GM21717 (cell line): ENCODE measurements around the gene LDB2.
"Not testable (repeated sequence)": the region's sequence is repeated elsewhere in the genome, so short reads cannot be mapped to it uniquely, and the experiment has no call there.

Source experiments
- ATAC-seq: cut with Tn5 transposase; IDR thresholded peaks from one replicate; pipeline ENCODE4 v1.9.1; 2021; ENCODE audit warnings: mild to moderate bottlenecking, moderate library complexity; ENCODE audit not compliant: unreplicated experiment

Gene LDB2

DNA sequence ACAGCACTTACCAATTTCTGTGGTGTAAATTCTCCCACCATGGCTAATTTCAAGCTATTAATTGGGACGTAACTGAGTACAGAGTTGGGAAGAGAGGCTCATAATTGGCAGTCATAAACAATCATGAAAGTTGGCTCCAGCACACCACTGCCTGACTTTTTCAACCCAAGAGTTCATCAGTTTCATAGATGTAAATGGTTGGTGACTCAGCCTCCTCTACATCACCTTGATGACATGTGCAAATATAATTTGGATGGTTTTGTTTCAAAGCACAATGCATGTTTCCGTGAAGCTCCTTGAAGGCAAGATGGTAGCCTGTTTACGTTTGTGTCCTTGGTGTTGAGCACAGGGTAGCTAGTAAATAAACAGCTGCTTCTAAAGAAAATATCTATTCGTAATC lies 235.1 kb downstream of the LDB2 start:
- ATAC-seq = no peak

DNA sequence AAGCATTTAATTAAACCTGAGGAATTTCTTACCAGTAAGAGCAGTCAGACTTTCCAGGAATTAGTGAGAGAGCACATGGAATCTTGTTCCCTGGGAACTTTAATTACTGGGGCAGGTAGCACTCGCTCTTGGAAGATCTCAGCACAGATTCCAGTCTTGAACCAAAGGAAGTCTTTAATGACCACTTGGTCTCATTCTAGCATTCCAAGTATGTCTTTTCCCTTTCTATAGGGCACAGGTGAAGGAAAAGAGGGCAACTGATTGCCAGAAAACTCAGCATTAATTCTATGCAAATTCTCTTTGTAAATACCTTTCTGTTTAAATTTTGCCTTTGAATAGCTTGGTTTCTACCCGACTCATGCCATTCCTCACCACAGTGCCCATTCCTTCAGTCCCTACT lies 236.6 kb downstream of the LDB2 start:
- no peak for ATAC-seq

DNA sequence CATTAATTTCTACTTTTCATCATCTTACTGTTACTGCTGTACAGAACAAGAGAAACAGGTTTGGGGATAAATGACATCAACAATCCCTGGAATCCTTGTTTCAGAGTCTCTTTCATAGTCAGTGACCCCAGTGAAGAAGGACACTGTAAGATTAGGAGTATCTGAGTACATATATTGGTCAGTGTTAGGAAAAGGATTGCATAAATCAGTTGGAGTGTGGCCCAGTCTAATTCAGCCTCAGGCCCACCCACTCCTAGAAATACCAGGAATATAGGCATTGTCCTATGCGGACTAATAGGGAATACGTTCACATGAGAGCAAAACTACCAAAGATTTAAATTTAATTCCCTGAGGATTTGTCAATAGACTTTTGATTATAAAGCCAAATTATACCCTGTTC lies 237.8 kb downstream of the LDB2 start:
- no peak for ATAC-seq

DNA sequence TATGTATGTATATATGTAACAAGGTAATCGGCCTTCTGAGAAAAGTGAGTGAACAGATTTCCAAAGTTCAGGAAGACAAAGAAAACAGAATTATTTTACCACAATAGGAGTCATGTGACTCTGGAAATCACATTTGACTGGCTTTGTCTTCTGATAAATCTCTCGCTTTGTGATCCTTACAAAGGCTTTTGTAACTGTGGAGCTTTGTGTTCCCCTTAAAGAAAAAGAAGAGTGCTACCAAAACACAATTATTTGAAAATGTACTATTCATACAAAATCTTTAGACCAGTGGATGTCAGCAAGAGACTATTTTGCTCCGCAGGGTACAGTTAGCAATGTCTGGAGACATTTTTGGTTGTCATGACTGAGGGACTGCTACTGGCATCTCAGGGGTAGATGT lies 238.8 kb downstream of the LDB2 start:
- no peak for ATAC-seq

DNA sequence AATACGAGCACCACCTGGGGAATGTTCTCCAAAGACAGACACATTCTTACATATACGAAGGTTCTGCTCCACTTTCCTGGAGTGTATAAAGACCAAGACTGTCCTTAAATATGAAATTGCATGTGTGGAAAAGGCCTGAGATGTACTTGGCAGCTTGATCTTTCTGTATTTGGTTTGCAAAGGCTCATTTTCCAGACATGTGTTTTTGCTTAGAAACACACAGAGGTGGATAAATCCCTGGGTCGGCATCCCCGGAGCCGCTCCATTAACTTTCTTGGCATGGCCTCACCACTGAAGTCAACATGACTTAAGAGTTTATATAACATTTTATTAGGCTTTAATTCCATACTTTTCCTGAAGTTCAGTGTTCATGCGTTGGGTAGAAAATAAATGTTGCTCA lies 239.4 kb downstream of the LDB2 start:
- ATAC-seq = no peak

DNA sequence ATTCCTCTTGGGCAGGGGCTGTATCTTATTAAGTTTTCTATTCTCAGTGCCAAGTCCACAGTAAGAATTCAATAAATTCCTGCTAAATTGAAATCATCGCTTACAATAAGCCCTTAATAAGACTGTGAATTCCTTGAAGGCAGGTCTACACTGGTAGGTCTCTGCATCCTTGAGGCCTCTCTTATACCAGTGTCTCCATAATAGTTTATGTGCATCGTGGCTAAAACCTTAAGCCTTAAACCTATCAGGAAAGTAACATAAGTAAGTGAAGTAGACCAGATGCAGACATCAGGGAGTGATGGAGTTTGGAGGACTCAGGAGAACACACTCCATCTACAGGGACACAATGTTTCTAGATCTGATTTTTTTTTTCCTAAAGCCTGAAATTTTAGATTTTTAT lies 240.3 kb downstream of the LDB2 start:
- no peak for ATAC-seq

DNA sequence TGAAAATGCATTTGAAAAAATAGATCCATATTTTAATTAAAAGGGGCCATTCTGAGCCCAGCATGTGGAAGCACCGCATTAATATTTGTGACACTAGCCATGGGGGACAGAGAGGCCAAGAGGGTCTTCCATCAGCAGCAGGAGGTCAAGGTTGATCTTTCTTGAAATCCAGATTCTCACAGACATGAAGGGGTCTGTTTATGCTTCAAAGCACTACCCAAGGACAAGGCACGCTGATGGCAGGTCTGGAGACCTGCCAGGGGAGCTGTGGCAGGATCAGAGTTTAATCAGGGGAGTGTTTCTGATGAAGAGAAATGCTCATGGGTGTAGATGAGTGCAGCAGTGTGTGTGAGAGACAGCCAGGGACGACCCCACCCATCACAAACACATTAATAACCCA lies 243.3 kb downstream of the LDB2 start:
- ATAC-seq = no peak

DNA sequence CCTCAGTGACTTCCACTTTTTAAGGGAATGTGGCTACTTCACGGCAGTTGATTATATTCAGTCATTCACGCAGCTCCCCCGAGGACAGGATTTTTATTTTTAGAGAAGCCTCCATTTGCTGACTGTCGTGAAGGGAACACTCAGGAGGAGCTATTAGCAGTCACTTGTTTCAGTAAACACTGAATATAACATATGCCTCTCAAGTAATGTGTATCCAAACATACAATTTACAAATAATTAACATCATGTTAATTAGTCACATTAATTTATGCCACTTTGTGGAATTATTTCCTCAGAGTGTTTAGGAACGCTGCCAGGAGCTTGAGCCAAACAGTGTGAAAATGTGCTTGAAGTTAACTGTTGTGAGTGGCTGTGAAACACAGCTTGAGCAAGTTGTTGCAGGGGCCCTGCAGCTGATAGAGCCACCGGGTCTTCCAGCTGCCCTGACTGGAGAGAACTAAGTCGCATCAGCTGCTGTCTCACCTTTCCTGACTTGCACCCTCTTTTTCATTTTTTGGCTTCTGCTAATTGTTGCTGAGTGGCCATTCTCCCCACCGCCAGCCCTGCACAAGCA lies 245.6 kb downstream of the LDB2 start:
- ATAC-seq = no peak

DNA sequence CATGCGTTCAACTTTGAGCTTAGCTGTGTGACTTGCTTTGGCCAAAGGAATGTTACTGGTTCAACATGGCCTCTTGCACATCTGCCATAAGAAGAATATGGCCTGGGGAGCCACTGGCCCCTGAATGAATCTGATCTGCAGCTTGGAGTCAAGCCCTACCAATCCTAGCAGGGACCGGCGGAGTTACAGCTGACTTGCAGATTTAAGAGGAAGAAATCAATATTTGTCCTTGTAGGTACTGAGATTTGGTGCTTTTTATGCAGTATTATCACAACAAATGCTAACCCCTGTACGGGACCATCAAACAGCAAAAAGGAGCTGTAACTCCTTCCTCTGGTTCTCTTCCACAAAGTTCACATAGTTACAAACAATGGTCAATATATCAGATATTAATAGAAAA lies 252.0 kb downstream of the LDB2 start:
- ATAC-seq = no peak

DNA sequence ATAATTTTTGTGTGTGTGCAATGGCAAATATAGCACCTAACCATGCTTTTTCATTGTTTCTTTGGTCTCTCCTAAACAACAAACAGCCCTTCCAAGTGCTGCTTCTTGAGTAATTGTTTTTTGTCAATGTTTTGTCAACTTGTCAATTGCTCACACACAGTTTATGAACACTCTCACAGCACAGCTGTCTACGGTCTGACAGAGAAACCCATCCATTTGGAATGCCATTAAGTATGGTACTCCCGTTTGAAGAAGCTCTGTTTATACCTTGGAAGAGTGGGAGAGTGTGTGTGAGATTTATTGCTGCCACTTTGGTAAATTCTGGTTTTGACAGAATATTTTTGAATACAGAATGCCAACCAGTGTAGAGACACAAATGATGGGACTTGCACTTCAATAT lies 254.6 kb downstream of the LDB2 start:
- ATAC-seq = no peak

DNA sequence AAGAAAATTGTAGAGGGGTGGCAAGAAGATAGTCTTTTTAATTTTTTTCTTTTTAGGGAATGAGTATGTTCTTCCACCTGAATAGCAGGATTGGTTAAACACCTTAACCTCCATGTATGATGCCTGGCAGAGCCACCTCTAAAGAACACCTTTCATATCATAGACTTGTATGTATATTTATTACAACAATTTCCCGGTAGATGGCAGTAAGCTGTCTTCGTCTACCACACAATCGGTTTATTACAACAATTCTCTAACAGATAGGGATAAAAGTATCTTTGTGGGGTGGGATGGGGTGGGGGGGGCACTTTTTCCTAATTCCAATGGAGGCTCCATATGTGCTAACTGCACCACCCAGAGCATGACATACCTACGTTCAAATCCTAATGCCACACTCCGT lies 255.5 kb downstream of the LDB2 start:
- no peak for ATAC-seq

DNA sequence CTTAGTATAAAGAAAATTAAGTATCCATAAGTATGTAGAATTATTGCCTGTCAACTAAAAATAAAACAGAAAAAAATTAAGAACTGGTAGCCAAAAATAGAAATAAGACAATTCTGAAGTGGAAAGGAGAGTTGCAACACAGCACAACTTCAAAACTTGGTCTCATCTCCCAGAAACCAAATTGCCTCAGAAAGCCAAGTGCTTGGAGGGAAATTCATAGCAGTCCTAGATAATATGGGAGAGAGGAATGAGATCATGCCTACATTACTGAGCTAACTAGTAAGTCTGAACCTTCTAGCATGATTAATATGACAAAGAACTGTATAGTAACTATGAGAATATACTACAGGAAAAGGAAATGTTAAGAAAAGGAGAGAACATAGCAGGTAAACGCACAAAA lies 256.5 kb downstream of the LDB2 start:
- ATAC-seq = no peak

DNA sequence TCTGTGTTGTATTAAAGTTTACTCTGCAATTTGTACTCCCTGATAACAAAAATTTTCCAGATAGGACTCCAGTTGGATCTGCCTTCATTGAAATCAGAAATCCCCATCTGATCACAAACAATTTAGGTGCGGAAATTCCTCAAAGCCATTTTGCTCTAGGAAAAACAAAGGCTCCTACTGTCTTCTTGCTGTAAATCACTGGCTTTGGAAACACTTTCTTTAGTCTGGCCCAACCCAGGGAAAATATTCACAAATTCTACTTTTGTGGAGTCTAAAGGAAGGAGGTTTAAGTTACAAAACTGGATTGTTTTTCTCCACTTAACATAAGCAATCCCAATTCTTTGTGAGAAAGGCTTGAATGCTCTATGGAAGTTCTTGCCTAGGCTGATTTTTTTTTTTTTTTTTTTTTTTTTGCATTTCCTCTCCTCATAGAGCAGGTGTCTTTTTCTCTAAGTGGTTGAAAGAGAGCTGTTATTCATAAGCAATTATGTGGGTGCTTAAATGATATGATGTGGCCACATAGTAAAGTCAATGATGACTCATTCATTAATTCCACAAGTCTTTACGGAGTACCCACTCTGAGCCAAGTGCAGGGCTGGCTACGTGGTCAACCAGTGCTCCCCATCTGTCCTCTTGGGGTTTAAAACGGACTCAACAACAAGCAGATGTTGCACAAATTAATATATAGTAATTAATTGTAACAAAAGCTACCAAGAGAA lies 261.4 kb downstream of the LDB2 start:
- ATAC-seq = no peak

DNA sequence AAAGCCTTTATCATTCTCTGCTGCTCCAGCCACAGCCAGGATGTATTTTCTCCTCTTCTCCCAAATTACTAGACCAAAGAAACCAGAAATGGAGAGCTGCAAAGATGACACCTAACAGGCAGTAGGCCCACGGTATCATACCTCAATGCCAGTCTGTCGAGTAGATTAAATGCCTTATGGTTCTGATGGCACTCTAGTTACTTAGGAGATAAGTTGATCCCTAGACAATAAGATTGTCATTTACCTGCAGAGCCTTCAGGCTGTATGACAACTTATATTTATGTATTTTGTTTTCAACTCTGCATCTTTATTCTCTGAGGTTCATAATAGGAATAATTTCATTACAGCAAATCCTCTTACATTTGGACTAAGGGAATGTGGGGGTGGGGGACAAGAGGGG lies 262.1 kb downstream of the LDB2 start:
- ATAC-seq = no peak

DNA sequence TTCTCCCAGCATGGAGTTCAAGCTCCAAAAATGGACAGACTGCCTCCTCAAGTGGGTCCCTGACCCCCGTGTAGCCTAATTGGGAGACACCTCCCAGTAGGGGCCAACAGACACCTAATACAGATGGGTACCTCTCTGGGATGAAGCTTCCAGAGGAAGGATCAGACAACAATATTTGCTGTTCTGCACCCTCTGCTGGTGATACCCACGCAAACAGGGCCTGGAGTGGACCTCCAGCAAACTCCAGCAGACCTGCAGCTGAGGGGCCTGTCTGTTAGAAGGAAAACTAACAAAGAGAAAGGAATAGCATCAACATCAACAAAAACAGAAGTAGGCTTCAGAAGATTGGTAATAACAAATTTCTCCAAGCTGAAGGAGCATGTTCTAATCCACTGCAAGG lies 269.2 kb downstream of the LDB2 start:
- not testable (repeated sequence) for ATAC-seq

DNA sequence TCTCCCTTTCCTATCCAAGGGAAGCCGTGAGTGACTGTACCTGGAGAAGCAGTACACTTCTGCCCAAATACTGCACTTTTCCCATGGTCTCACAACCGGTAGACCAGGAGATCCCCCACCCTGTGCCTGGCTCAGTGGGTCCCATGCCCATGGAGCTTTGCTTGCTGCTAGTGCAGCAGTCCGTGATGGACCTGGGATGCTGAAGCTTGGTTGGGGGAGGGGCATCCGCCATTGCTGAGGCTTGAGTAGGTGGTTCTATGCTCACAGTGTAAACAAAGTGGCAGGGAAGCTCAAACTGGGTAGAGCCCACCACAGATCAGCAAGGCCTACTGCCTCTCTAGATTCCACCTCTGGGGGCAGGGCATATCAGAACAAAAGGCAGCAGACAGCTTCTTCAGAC lies 269.6 kb downstream of the LDB2 start:
- ATAC-seq = not testable (repeated sequence)

DNA sequence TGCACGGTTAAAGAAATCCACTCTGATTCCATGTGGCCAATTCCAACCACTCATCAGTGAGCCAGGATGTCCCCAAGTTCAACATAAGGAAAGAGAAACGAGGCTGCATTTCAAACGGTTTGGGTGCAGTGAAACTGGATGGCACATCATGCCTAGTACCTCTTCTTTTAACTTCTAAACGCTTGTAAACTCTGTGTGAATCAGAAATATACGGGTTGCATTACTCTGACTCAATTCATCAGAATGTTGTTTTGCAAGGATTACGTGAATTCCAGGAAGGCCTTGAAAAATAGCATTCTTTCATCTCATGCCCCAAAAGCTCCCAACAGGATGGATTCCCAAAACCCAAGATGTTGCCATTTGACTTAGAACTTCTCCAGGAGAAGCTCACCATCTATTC lies 270.4 kb downstream of the LDB2 start:
- no peak for ATAC-seq

DNA sequence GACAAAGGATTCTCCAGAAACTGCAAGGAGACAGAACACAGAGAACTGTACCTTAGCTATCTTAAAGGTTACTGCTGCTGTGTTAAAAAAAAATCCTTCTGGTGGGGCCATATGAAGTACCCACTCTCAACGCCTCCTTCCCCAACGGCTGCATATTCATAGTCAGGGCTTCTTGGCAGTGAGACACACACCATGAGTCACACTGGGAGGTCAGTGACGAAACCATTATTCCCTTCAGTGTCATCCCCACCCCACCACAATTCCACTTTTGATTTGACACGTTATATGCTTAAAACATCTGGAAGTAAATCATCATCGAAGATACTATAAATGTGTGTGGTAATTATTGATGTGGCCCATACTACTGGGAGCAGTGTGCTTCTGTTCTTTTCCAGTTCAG lies 271.5 kb downstream of the LDB2 start:
- ATAC-seq = no peak

DNA sequence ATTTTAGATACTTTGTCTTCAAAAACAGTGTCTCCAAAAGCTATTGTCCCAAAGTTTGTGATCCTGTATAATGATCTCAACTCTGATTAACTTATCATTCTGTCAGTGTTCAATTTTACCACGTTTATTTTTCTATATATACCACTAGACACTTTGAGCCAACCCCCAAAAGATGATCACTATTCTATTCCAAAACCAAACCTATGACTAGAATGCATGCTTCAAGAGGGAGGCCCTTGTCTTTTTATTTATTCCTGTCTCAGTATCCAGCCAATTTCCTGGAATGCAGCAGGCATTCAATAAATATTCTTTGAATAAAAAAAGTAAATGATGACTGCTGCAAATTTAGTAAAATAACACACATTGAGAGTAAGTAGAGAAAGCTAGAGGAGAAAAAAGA lies 275.6 kb downstream of the LDB2 start:
- no peak for ATAC-seq

DNA sequence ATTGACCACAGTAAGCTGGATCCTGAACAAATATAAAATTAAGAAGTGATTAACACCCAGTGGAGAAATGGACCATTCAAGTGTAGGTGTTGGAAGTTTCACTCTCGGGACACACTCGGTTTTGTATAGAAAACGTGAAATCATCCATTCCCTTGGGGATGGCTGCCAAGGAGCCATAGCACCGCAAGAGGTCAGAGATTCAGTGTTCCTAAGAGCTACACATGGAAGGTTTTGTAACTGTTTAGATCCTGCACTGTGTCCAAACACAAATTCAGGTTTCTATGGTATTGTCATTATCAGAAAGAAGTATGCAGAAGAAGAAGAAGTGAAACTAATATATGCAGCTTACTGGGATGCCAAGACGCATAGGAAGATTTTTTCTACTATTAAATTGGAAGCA lies 281.0 kb downstream of the LDB2 start:
- no peak for ATAC-seq

DNA sequence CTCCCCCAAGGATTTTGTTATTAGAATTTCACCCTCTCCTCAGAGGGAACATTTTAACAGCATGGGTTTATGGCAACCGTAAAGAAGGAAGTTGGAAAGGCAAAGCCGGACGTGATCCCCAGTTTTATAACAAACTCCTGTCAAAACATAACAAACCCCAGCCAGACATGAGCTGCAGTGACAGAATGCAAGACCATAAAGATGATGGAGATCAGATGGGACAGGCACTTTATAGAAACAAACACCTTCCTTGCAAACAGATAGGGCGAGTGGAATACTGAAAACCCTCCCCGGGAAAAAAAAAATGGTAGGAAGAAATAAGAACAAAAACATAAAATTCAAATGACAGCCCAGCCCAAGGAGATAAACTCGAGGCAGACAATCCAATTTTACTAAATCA lies 281.4 kb downstream of the LDB2 start:
- ATAC-seq = no peak

DNA sequence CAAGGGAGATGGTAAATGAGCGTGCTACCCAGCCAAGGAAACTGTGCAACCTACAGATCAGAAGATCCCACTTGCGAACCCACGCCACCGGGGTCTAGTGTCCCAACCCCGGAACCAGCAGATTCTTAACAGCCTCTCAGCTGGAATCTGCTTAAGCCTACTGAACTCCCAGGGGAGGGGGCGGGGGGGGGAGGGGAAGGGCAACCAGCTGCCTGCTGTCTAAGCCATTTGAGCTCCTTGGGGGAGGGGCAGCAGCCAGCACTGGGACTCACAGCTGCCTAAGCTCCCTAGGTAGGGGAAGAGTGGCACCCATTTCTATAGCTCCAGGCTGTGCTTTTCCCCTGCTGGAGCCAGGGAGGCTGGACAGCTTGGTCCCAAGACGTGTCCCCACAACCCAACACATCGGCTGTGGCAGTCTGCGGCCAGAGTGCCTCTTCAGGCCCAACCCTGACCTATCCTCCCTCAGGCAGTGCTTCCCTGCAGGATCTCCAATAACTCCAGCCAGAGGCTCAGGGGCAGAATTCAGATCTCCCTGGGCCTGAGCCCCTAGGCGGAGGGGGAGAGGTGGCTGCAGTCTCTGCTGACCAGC lies 289.2 kb downstream of the LDB2 start:
- no peak for ATAC-seq
